Measurements from ENCODE around the gene RPL23. TPM values are rescaled to one million over a fixed set of nuclear protein-coding genes. Genes with fewer than 3 reads are reported as not detected.

RPL23 gene
- polyA plus RNA-seq, 1 donor from 2014 or later: 1,385 TPM

DNA sequence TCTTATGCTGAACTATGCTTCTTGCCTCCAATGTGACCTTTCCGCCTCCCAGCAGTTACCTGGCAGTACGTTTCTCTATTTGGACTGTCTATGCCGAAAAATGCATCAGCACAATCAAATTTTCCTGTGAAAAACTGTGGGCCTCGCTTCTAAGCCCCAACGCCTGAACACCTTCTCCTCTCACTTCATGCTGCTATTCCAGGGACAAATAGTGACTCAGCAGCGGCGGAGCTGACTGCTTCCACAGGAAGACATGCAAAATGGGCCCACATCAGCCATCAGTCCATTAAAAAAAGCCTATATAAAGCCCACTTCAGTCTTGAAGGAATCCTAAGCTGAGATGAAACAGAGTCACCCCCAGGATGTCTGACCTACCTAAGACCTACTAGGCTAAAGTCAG lies 43.7 kb downstream of the RPL23 start:
- Mint-ChIP-seq H3K27ac (peak overlapping the region in 1 of 3 donors; percentile 63), H3K4me1 (peaks cover 0 to 1% (median 0%) of the 10 kb centered on the region in 3 donors), H3K27me3 (no peaks in the 10 kb centered on the region), H3K36me3 (peaks cover 2% of the 10 kb centered on the region), H3K4me3 (no peak overlapping the region), H3K9me3 (no peaks in the 10 kb centered on the region)

DNA sequence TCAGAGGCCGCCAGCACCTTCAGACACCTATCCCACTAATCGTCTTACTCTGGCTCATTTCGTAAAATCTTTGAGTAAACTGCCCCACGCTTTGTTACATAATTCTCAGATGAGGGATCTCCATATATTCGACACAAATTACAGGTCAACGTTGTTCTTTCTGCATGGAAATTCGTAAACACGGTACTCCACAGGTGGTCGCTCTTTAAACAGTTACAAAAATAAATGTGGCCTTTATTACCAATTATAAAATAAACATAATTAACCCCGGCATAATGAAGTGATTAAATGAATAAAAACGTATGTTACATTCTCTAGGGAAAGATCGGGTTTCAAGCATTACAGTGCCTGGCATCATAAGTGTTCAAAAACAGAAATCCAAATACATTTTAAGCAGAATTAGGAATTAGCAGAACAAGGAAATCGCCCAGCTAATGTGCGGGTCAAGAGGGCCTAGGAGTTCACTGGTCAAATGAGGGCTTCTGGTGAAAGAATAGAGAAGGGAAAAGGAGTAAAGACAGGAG lies 53.2 kb downstream of the RPL23 start:
- H3K36me3 Mint-ChIP-seq: peaks cover 5% of the 10 kb centered on the region
- H3K27ac Mint-ChIP-seq: peak overlapping the region; percentile 84 to 98 (median 87)

GRCh38 chr17:38799501-38800236 lies 53.9 kb downstream of the RPL23 start, which contains the start of gene PIP4K2B:
TSS of gene PIP4K2B (minus strand) at chr17:38799556. CDS start at chr17:38799424, 132 bp downstream.
- Mint-ChIP-seq H3K9me3 (no peaks in the 10 kb centered on the region), H3K4me1 (peaks cover 15 to 33% (median 30%) of the 10 kb centered on the region in 3 donors), H3K27ac (peak within 1 kb of the TSS; percentile 86 to 98 (median 87)), H3K36me3 (peaks cover 7% of the 10 kb centered on the region), H3K27me3 (no peaks in the 10 kb centered on the region), H3K4me3 (peak within 1 kb of the TSS; percentile 92 to 97 (median 94))

More for the DNA sequence above, 53.2 kb downstream of the RPL23 start:
- H3K27me3 Mint-ChIP-seq: no peaks in the 10 kb centered on the region
- H3K4me1 Mint-ChIP-seq: peaks cover 15 to 31% (median 30%) of the 10 kb centered on the region in 3 donors
- no peaks in the 10 kb centered on the region for H3K9me3 Mint-ChIP-seq
- H3K4me3 Mint-ChIP-seq: peak overlapping the region; percentile 83 to 92 (median 92)

- Mint-ChIP-seq H3K4me1 (peaks cover 17 to 33% (median 30%) of the 10 kb centered on the region in 3 donors), H3K27ac (peak overlapping the region; percentile 84 to 98 (median 86)), H3K9me3 (no peaks in the 10 kb centered on the region), H3K36me3 (peaks cover 2% of the 10 kb centered on the region), H3K4me3 (peak overlapping the region; percentile 90 to 97 (median 94)), H3K27me3 (no peaks in the 10 kb centered on the region)
Observed at GRCh38 chr17:38798614-38799500, 54.7 kb downstream of the RPL23 start.

Other genes with a start within 250 kb of the RPL23 start
- not detected for gene SRCIN1, start 247.8 kb downstream of the RPL23 start, polyA plus RNA-seq
- not detected for gene EPOP, start 178.8 kb downstream of the RPL23 start, polyA plus RNA-seq
- gene MLLT6, start 148.4 kb downstream of the RPL23 start, polyA plus RNA-seq: 7.9 TPM
- gene CISD3, start 123.4 kb downstream of the RPL23 start, polyA plus RNA-seq: 29.1 TPM
- not detected for gene PCGF2, start 105.4 kb downstream of the RPL23 start, polyA plus RNA-seq
- gene PSMB3, start 101.0 kb downstream of the RPL23 start, polyA plus RNA-seq: 426 TPM
- 11.5 TPM for gene PIP4K2B, start 54.2 kb downstream of the RPL23 start, polyA plus RNA-seq
- 17.1 TPM for gene CWC25, start 28.4 kb downstream of the RPL23 start, polyA plus RNA-seq
- gene LASP1, start 16.3 kb upstream of the RPL23 start, polyA plus RNA-seq: 44.5 TPM
- not detected for gene FBXO47, start 113.7 kb upstream of the RPL23 start, polyA plus RNA-seq

All from IgD-negative memory B cell (primary cell).